ENCODE results near the gene ZBTB6.
A peak's percentile ranks its signal among the peaks of the same experiment; 100 is the strongest.
"Not testable (repeated sequence)": the region's sequence is repeated elsewhere in the genome, so short reads cannot be mapped to it uniquely, and the experiment has no call there.

ZBTB6 gene

GRCh38 chr9:122923947-122924346 is 10.8 kb upstream of the ZBTB6 start:
- FAIRE-seq = no peak

GRCh38 chr9:122922713-122923112 is 9.6 kb upstream of the ZBTB6 start:
- no peak for FAIRE-seq

- FAIRE-seq = no peak
These were observed 5.2 kb upstream of the ZBTB6 start for GRCh38 chr9:122918310-122918709.

GRCh38 chr9:122912671-122912963 is 506 bp downstream of the ZBTB6 start:
- no peak for FAIRE-seq

- not testable (repeated sequence) for FAIRE-seq
These were observed 7.0 kb downstream of the ZBTB6 start for GRCh38 chr9:122906122-122906521.

GRCh38 chr9:122904823-122905710 is 8.1 kb downstream of the ZBTB6 start, which contains the start of gene RC3H2:
TSS of gene RC3H2 (minus strand) at chr9:122905359. CDS start at chr9:122897509, 7,850 bp downstream.
- peak; percentile 99 for FAIRE-seq

GRCh38 chr9:122904466-122904822 is 8.7 kb downstream of the ZBTB6 start:
- FAIRE-seq = no peak

GRCh38 chr9:122900791-122901190 is 12.3 kb downstream of the ZBTB6 start:
- FAIRE-seq = peak; percentile 43

GRCh38 chr9:122897969-122898368 is 15.2 kb downstream of the ZBTB6 start:
- no peak for FAIRE-seq

- FAIRE-seq = no peak
These were observed 24.6 kb downstream of the ZBTB6 start for GRCh38 chr9:122888480-122888879.

GRCh38 chr9:122883125-122883524 is 30.0 kb downstream of the ZBTB6 start:
- no peak for FAIRE-seq

- no peak for FAIRE-seq
These were observed 33.7 kb downstream of the ZBTB6 start for GRCh38 chr9:122879443-122879842.

- FAIRE-seq = no peak
These were observed 37.6 kb downstream of the ZBTB6 start for GRCh38 chr9:122875523-122875922.

GRCh38 chr9:122867276-122867675 is 45.8 kb downstream of the ZBTB6 start:
- not testable (repeated sequence) for FAIRE-seq

GRCh38 chr9:122866079-122866478 is 47.0 kb downstream of the ZBTB6 start:
- peak; percentile 66 for FAIRE-seq

- no peak for FAIRE-seq
These were observed 47.8 kb downstream of the ZBTB6 start for GRCh38 chr9:122865300-122865699.

GRCh38 chr9:122863407-122863806 is 49.7 kb downstream of the ZBTB6 start:
- no peak for FAIRE-seq

- no peak for FAIRE-seq
These were observed 52.6 kb downstream of the ZBTB6 start for GRCh38 chr9:122860319-122861142.

All from A204.1 (cell line).